Liver (tissue), 3 donors: ENCODE data around the gene LGR4.

Experiments
- CTCF ChIP-seq: fragments of 150-350 bp; IDR thresholded peaks from 2 replicates; pipeline ENCODE4 v1.5.1; 2017; ENCODE audit warnings: improper control_type of control experiment, low read depth, low read length; ENCODE audit not compliant: missing input control
- GABPA ChIP-seq, 2 donors: IDR thresholded peaks in 1 of 2; conservative IDR thresholded peaks in 1 of 2; 2 replicates each; pipeline ENCODE4 v1.6.1; 2016; ENCODE audit warnings: antibody characterized with exemption in 2 of 2, mild to moderate bottlenecking in 1 of 2, moderate library complexity in 1 of 2
- REST ChIP-seq: IDR thresholded peaks from 2 replicates; pipeline ENCODE4 v1.6.1; 2016; ENCODE audit warnings: antibody characterized with exemption, mild to moderate bottlenecking
- SP1 ChIP-seq: IDR thresholded peaks from 2 replicates; pipeline ENCODE4 v1.6.1; 2018; ENCODE audit warnings: antibody characterized with exemption, mild to moderate bottlenecking
- TAF1 ChIP-seq: conservative IDR thresholded peaks from 2 replicates; pipeline ENCODE4 v1.6.1; 2016; ENCODE audit warnings: antibody characterized with exemption, mild to moderate bottlenecking
- donor health status: healthy.
- donor health status: healthy.

- no peak for TF ChIP-seq CTCF
- no peak for TF ChIP-seq REST
- no peak for TF ChIP-seq GABPA (IDR thresholded peaks at IDR 0.05 in 1 of 2, conservative IDR thresholded peaks at IDR 0.05 in 1 of 2)
- no peak for TF ChIP-seq SP1
- no peak for TF ChIP-seq TAF1
Measured at GRCh38 chr11:27427183-27427980, 45.2 kb downstream of the LGR4 start.
